ENCODE measurements around the gene RPP30.

Gene RPP30

GRCh38 chr10:90871766-90872647 is at the start of gene RPP30:
TSS of gene RPP30 (plus strand) at chr10:90871974. CDS start at chr10:90871987, 13 bp downstream.
- peak; percentile 48 to 64 for DNase-seq (ENCODE audit: extremely low read depth in 1 of 2, low read depth in 1 of 2)

GRCh38 chr10:90822508-90822907 is 49.3 kb upstream of the RPP30 start:
- no peak for DNase-seq (ENCODE audit: extremely low read depth in 1 of 2, low read depth in 1 of 2)

- no peak for DNase-seq (ENCODE audit: extremely low read depth in 1 of 2, low read depth in 1 of 2)
Measured at GRCh38 chr10:90832111-90832510, 39.7 kb upstream of the RPP30 start.

- DNase-seq (ENCODE audit: extremely low read depth in 1 of 2, low read depth in 1 of 2) = no peak
Measured at GRCh38 chr10:90834326-90834725, 37.4 kb upstream of the RPP30 start.

GRCh38 chr10:90837486-90837885 is 34.3 kb upstream of the RPP30 start:
- no peak for DNase-seq (ENCODE audit: extremely low read depth in 1 of 2, low read depth in 1 of 2)

GRCh38 chr10:90842725-90843124 is 29.0 kb upstream of the RPP30 start:
- no peak for DNase-seq (ENCODE audit: extremely low read depth in 1 of 2, low read depth in 1 of 2)

GRCh38 chr10:90845726-90846125 is 26.0 kb upstream of the RPP30 start:
- no peak for DNase-seq (ENCODE audit: extremely low read depth in 1 of 2, low read depth in 1 of 2)

GRCh38 chr10:90846746-90847145 is 25.0 kb upstream of the RPP30 start:
- DNase-seq (ENCODE audit: extremely low read depth in 1 of 2, low read depth in 1 of 2) = no peak

GRCh38 chr10:90847436-90847835 is 24.3 kb upstream of the RPP30 start:
- no peak for DNase-seq (ENCODE audit: extremely low read depth in 1 of 2, low read depth in 1 of 2)

GRCh38 chr10:90849956-90850749 is 21.6 kb upstream of the RPP30 start:
- DNase-seq (ENCODE audit: extremely low read depth in 1 of 2, low read depth in 1 of 2) = no peak

- no peak for DNase-seq (ENCODE audit: extremely low read depth in 1 of 2, low read depth in 1 of 2)
Measured at GRCh38 chr10:90855126-90855525, 16.6 kb upstream of the RPP30 start.

- DNase-seq (ENCODE audit: extremely low read depth in 1 of 2, low read depth in 1 of 2) = no peak
Measured at GRCh38 chr10:90856261-90856660, 15.5 kb upstream of the RPP30 start.

- DNase-seq (ENCODE audit: extremely low read depth in 1 of 2, low read depth in 1 of 2) = no peak
Measured at GRCh38 chr10:90856964-90857634, 14.7 kb upstream of the RPP30 start.

GRCh38 chr10:90857635-90858460 is 13.9 kb upstream of the RPP30 start, which contains the start of gene HTR7:
TSS of gene HTR7 (minus strand) at chr10:90858039. CDS start at chr10:90857671, 368 bp downstream.
- DNase-seq (ENCODE audit: extremely low read depth in 1 of 2, low read depth in 1 of 2) = peak in 1 of 2 donors; percentile 45

GRCh38 chr10:90858461-90858968 is 13.3 kb upstream of the RPP30 start:
- DNase-seq (ENCODE audit: extremely low read depth in 1 of 2, low read depth in 1 of 2) = no peak

- DNase-seq (ENCODE audit: extremely low read depth in 1 of 2, low read depth in 1 of 2) = no peak
Measured at GRCh38 chr10:90859321-90859751, 12.4 kb upstream of the RPP30 start.

GRCh38 chr10:90860790-90861189 is 11.0 kb upstream of the RPP30 start:
- no peak for DNase-seq (ENCODE audit: extremely low read depth in 1 of 2, low read depth in 1 of 2)

- no peak for DNase-seq (ENCODE audit: extremely low read depth in 1 of 2, low read depth in 1 of 2)
Measured at GRCh38 chr10:90862908-90863514, 8.8 kb upstream of the RPP30 start.

GRCh38 chr10:90865401-90865800 is 6.4 kb upstream of the RPP30 start:
- DNase-seq (ENCODE audit: extremely low read depth in 1 of 2, low read depth in 1 of 2) = no peak

Measured in activated CD8-positive, alpha-beta memory T cell treated with anti-CD3 and anti-CD28 coated beads for 1 hour (primary cell).